HT1080 (cell line): ENCODE results near the gene DIS3L2. TPM values are rescaled to one million over a fixed set of nuclear protein-coding genes. Genes with fewer than 3 reads are reported as not detected.
"Not testable (repeated sequence)": the region's sequence is repeated elsewhere in the genome, so short reads cannot be mapped to it uniquely, and the experiment has no call there.

Experiments used
- DNase-seq: peaks from one replicate; pipeline ENCODE4 v3.0.0-alpha.2; 2015; ENCODE audit warnings: low read depth
- small RNA-seq: library from RNA; depleted of rRNA; stranded (forward); fragments of <200 nt; gene quantifications from one replicate; pipeline ENCODE3, GENCODE V24; 2014
- total RNA-seq: library from RNA; depleted of rRNA; stranded (reverse); fragments of >200 nt; shearing (Covaris generic); gene quantifications from 2 replicates; pipeline ENCODE4 v1.2.3, GENCODE V29; 2014; rRNA removed

DIS3L2 gene
- total RNA-seq, 1 experiment from 2014 or later, result 25.7 TPM

- DNase-seq, result not testable (repeated sequence)
Measured at GRCh38 chr2:232381204-232382031, 419.9 kb downstream of the DIS3L2 start.

GRCh38 chr2:232382331-232383225 lies 421.1 kb downstream of the DIS3L2 start:
- DNase-seq, result no peak

- DNase-seq, result no peak
Measured at GRCh38 chr2:232384466-232384865, 423.0 kb downstream of the DIS3L2 start.

GRCh38 chr2:232385058-232385457 lies 423.5 kb downstream of the DIS3L2 start:
- not testable (repeated sequence) for DNase-seq

GRCh38 chr2:232385660-232386489 lies 424.4 kb downstream of the DIS3L2 start:
- no peak for DNase-seq

- no peak for DNase-seq
Measured at GRCh38 chr2:232386490-232386739, 424.9 kb downstream of the DIS3L2 start.

Small RNA genes within 50 kb of the gene (small RNA-seq; reads per million reads assigned to genes)
- not detected for gene AC068134.3
- not detected for gene AC068134.4
- not detected for gene MIR562

Other genes with a start within 250 kb of the DIS3L2 start
- gene PDE6D, start 180.4 kb upstream of the DIS3L2 start, total RNA-seq, result 14.3 and 20.5 TPM in 2 replicates
- gene COPS7B, start 175.3 kb upstream of the DIS3L2 start, total RNA-seq, result 36.6 and 45.7 TPM in 2 replicates
- not detected in 2 replicates for gene NPPC, start 35.3 kb upstream of the DIS3L2 start, total RNA-seq